HUDEP-2 (cell line): Measurements from ENCODE around the gene BBS9.

Experiments
- DNase-seq, 76 experiments: peaks; one replicate each; lab custom pipeline; 2025; ENCODE audit not compliant: unreplicated experiment in 76 of 76; lab: John Stamatoyannopoulos, UW

The BBS9 gene

GRCh38 chr7:33346055-33346454 is 216.7 kb downstream of the BBS9 start:
- no peak for DNase-seq

DNA sequence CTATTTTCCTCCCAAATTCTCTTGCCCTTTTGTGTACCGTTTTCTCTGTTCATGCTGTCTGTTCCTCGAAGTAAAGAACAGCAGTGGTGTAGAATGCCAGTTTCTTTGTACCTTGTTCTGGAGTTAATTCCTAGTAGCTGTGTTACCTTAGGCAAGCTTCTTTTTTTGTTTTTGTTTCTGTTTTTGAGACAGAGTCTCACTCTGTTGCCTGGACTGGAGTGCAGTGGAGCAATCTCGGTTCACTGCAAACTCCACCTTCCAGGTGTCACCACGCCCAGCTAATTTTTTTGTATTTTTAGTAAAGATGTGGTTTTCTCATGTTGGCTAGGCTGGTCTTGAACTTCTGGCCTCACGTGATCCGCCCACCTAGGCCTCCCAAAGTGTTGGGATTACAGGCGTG is 221.2 kb downstream of the BBS9 start:
- no peak for DNase-seq

DNA sequence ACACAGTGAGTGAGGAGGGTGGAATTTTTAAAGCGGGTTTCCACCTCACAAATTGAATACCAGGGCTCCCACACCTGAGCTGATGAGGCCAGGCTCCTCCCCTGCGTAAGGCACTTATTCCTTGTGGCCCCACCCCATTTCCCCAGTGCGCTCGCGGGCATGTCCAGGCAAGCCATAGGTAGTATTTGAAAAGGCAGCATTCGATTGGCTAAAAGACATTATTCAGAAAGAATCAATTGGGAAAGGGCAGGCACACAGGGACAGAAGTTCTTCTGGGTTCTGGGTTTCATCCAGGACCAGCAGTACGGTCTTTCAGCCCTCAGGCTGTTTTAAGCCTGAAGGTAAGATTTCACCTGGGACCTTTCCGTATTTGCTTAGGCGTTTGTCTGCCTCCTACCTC is 222.3 kb downstream of the BBS9 start:
- peak in 1 of 76 experiments; percentile 1 for DNase-seq

DNA sequence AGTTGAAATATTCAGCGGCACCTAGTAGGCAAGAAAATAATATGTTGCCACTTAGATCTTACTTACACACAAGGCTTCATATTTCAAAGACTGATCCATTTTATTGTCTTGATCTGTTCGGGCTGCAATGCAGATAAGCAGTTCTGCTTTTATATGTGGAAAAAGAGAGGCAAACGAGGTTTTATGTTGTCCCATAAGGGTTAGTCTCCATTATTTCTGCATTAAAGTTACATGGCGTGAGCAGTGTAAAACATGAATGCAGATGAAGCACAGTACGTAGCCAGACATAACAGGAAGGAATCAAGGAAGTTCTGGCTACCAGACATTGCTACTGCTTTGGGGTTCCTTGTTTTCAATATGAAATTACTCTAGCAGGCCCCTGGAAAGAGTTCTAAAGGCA is 224.8 kb downstream of the BBS9 start:
- DNase-seq = no peak

DNA sequence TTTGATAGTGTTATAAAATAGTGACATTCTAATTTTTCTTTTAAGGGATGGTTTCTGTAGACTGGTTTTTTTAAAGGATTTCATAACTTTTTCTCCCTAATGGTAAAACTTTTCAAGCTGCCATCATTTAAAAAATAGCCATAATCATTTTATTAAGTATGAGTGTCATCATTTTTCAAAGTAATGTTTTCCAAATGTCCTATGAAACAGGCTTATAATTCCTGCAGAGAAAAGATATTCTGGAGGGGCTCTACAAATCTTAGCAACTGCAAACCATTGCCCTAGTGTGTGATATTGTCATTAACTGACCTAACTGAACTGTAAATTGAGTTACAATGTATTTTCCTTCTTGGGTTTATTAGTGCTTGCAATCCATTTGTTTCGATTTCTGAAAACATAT is 226.0 kb downstream of the BBS9 start:
- no peak for DNase-seq

- no peak for DNase-seq
These were observed 227.0 kb downstream of the BBS9 start for GRCh38 chr7:33356336-33356735.

- DNase-seq = no peak
These were observed 228.5 kb downstream of the BBS9 start for GRCh38 chr7:33357846-33358245.

DNA sequence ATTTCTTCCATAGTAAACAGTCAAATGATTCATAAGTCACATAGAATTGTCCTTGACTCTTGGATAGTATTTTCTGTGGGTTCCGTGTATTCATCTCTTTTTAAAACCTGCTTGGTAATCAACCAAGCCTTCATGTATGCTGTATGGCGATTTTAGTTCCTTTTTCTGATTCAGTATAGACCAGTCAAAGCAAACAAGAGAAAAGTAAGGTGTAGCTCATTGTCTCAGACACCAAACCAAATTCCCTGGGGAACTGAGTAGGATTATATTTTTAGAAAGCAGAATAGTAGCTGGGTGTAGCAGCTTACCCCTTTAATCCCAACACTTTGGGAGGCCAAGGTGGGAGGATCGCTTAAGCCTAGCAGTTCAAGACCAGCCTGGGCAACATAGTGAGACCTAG is 240.5 kb downstream of the BBS9 start:
- no peak for DNase-seq

DNA sequence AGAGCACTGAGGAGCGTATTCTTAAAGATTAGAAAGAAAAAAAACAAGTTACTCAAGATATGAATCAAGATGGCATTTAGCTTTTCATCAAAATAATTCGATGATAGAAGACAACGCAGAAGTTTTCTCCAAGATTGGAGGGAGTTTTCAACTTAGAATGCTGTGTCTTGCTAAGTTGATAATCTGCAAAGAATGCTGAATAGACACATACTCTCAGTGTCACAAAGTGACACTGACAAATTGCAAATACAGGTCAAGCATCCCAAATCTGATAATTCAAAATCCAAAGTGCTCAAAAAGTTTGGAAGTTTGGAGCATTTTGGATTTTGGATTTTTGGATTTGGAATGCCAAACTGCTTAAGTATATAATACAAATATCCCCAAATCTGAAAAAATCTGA is 243.8 kb downstream of the BBS9 start:
- no peak for DNase-seq

DNA sequence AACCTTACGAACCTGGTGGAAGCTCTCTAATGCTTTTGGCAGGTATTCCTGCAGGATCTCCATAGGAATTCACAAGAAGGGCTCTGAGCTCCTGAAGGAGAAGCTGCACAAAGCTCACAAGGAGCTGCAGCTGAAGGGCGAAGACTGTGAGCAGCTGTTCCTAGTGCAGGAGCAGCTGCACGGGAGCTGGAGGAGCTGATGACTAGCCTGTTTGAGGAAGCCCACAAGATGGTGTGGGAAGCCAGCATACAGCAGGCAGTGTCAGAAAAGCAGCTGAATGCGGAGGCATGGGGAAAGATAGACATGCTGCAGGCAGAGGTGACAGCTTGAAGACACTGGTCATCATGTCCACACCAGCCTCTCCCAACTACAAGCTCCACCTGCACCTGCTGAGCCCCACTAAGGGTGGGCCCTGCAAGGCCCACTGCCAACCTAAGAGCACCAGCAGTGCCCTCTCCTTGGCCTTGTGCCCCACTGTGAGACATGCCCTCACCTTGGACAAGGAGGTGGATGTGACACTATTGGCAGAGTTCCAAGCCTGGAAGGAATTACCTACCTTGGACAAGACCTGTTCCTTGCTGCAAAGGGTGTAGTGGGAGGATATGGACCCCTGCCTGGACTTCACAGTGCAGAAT is 250.6 kb downstream of the BBS9 start:
- DNase-seq = no peak

GRCh38 chr7:33388332-33388731 is 259.0 kb downstream of the BBS9 start:
- no peak for DNase-seq

DNA sequence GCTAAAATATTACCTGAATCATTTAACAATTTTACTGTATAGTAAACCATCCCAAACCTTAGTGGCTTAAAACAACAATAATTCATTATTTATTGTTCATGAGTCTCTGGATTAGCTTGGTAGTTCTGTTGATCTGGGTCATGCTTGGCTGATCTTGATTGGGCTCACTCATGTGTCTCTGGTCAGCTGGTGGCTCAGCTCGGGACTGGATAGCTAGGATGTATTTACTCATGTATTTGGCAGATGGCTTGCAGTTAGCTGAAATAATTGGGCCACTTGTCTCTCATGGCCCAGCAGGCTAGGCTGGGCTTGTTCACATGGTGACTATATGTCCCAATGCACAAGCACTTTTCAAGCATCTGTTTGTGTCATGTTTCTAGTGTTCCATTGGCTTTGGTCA is 262.8 kb downstream of the BBS9 start:
- no peak for DNase-seq

DNA sequence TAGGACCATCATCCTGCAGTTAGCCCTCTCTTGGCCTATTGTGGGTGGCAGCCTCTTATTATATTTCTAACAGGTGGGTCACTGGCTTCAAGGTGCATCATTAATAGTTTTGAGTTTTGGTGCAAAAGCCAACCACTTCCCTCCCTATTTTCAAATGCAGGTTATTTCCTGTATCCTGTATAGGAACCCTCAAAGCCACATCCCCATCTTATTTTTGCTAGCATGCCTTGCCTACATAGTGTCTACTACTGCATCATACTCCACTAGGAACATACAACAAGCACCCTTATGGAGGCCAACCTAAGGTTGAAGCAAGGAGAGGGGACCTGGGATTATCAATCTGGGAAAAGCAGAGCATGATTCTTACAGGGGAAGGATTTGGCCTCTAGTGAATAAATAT is 264.4 kb downstream of the BBS9 start:
- DNase-seq = no peak

DNA sequence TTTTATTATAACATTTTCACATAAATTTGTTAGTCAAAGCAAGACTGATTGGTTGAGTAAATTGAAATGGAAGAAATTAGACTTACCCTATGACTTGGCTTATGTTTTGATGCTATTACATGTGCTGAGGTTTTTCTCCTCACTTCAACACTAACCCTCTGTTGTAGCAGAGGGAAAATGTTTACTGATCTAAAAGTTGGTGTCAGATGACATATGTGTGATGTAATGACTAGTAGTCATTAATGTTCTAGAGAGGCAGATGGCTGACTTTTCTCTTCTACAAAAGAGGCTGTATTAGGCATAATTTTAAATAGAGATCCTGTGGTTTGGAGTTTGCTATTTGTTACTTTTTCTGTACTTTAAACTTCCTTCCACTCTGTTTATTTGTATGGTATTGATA is 266.0 kb downstream of the BBS9 start:
- no peak for DNase-seq

GRCh38 chr7:33399528-33400213 is 270.3 kb downstream of the BBS9 start:
- DNase-seq = no peak

DNA sequence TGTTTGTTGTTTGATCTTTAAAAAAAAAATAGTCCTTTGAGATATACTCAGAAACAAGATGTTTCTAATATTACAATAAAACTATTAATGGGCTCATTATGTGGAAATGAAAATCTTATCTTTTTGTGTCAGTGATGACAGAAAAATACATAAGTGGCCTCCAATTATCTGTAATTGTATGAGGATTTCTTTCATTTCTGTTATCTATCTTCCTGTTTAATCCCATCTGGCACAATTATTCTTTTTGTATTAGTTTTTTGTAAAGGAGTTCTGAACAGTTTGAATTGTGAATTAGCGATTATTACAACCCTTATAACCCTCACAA is 270.8 kb downstream of the BBS9 start:
- no peak for DNase-seq

DNA sequence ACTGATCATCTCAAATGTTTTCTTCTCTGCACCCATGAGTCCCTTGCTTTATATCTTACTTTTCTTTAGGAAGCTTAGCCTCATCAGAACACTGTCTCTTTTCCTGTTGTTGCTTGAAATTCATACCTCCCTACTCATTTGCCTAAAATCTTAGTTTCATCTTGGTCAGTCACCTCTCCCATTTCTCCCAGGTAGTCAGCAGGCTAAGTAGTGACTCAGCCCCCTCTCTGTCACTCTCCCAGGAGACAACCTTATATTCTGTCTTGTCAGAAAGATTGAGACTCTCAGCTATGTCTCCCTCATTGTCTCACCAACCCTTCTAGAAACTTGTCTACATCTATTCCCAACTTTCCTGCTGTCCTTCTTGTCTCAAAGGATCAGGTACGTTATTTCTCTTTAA is 280.9 kb downstream of the BBS9 start:
- no peak for DNase-seq

DNA sequence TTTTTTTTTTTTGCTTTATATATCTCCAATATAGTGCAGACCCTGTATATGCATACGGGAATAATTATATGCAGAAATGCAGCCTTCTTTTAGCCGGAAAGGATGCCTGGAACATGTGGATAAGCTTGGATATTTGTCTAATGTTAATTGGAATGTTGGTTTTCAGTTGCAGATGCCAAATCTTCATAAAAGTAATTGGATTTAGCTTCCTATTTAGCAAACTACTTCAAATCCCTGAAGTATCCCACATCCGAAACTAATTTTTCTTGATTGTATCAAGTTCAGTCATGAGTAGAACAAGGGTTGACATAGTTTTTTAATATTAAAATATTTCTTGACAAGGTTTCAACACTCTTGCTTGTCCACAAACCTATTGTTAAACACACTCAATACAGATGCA is 281.7 kb downstream of the BBS9 start:
- no peak for DNase-seq

DNA sequence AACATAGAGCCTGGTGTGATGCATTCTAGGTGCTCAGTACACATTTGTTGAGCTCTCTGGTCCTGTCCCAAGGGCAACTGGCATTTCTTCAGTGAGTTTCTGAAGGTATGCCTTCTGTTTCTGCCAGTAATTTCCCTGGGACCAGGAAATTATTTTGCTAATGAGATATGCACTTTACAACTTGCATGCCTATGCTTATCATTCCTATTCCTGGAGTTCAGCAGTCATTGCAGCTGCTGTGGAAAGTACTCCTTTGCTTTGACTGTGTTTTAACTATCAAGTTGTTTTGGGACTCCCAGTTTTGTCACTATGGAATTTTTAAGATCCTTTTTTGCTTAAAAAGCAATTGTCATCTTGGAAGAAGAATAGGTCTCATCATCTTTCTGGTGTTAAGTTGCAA is 283.0 kb downstream of the BBS9 start:
- no peak for DNase-seq

DNA sequence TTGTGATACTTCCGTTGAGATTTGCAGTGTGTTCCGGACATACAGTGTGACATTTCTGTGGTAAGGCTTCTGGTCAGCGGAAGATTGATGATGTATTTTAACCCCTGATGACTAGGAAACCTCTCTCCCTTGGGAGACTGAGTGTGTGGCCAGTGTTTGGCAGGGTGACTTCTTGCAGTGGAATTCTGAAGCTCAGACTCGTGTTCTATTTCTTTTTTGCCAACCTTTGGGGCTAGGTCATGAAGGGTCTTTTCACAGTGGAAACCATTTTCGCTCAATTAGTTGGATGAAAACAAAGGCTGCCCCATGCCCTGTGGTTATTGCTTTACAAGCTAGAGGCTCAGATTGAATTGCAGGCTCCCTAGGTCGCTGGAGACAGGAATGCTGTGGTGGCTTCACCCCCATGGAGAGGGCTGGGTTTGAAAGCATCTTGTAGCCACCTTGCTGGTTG is 288.9 kb downstream of the BBS9 start:
- no peak for DNase-seq

- no peak for DNase-seq
These were observed 291.1 kb downstream of the BBS9 start for GRCh38 chr7:33420311-33420940.

DNA sequence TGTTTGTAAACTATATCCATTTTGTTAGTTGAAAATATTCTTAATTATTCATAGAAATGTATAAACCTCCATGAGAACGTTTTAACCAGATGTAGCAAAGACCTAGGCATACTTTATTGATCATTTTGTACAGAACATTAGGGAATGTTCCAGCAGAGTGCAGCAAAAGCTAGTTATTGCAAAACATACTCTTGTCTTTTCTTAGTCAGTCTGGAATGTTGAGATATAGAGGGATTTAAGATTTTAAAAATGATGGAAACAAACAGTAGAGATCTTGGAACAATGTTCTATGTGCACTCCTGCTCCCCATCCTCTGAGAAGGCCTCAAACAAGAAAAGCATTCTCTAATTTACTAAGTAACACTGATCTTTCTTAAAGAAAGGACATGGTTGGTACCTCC is 292.1 kb downstream of the BBS9 start:
- no peak for DNase-seq
